ENCODE results near the gene BMPR1A.

DNA sequence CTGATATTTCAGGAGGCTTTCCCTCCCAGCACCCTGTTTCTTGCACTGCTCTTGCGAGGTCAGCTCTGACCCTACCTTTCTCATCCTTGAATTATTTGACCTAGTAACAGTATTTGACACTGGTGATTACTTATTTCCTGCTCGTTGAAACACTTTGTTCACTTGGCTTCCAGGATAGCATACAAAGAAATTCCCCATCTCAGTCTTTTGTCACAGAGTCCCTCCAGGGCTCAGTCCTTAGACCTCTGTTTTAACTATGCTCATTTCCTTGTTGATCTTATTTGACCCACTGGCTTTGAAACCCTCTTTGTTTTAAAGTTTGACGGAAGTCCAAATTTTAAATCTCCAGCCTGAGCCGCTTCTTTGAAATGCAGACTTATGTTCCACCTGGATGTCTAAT lies 29.9 kb downstream of the BMPR1A start:
- TF ChIP-seq, protein P1, sequence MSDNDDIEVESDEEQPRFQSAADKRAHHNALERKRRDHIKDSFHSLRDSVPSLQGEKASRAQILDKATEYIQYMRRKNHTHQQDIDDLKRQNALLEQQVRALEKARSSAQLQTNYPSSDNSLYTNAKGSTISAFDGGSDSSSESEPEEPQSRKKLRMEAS (IDR thresholded peaks at IDR 0.05) = no peak
- TF ChIP-seq CBX8 (IDR thresholded peaks at IDR 0.05) (no peak), ESRRA (IDR thresholded peaks at IDR 0.05; ENCODE audit: borderline replicate concordance, low read length) (no peak), EP300 (IDR thresholded peaks at IDR 0.05) (no peak), POLR2A (IDR thresholded peaks at IDR 0.05; ENCODE audit: low read length) (no peak)
- TF ChIP-seq, protein P2, sequence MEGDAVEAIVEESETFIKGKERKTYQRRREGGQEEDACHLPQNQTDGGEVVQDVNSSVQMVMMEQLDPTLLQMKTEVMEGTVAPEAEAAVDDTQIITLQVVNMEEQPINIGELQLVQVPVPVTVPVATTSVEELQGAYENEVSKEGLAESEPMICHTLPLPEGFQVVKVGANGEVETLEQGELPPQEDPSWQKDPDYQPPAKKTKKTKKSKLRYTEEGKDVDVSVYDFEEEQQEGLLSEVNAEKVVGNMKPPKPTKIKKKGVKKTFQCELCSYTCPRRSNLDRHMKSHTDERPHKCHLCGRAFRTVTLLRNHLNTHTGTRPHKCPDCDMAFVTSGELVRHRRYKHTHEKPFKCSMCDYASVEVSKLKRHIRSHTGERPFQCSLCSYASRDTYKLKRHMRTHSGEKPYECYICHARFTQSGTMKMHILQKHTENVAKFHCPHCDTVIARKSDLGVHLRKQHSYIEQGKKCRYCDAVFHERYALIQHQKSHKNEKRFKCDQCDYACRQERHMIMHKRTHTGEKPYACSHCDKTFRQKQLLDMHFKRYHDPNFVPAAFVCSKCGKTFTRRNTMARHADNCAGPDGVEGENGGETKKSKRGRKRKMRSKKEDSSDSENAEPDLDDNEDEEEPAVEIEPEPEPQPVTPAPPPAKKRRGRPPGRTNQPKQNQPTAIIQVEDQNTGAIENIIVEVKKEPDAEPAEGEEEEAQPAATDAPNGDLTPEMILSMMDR (IDR thresholded peaks at IDR 0.05) = no peak
